SK-N-SH (cell line): Measurements from ENCODE around the gene RCSD1. TPM values are rescaled to one million over a fixed set of nuclear protein-coding genes. Genes with fewer than 3 reads are reported as not detected.

ENCODE experiments used
- CTCF ChIA-PET: fragments of 300-600, 350-600 bp; formaldehyde crosslinking; extraction: SDS; loops from one replicate; lab custom pipeline; 2021; lab: Yijun Ruan, JAX
- POLR2A ChIA-PET: fragments of 350-600 bp; sonication (Branson Sonifier 250); formaldehyde crosslinking; extraction: SDS; loops from one replicate; lab custom pipeline; 2020; ENCODE audit warnings: antibody characterized with exemption, inconsistent platforms; lab: Yijun Ruan, JAX
- DNase-seq: peaks from one replicate; pipeline ENCODE4 v3.0.0; 2012
- H2AFZ ChIP-seq: fragments of 200-600 bp; sonication (generic); 2 replicates; pipeline ENCODE4 v1.8.1; 2016; ENCODE audit warnings: antibody characterized with exemption, mild to moderate bottlenecking, low read depth
- H3F3A ChIP-seq: fragments of 200-600 bp; sonication (generic); replicated peaks from 2 replicates; pipeline ENCODE3; 2016; ENCODE audit warnings: antibody characterized with exemption, mild to moderate bottlenecking; ENCODE audit not compliant: insufficient read depth
- H3K27ac ChIP-seq, 2 experiments: fragments of 200-500 bp in 1 of 2; fragments of 200-600 bp in 1 of 2; sonication (Bioruptor generic) in 1 of 2; sonication (generic), shearing (Covaris generic) in 1 of 2; 2 replicates each; pipeline versions ENCODE4 v1.5.1 to v1.6.1; 2014 to 2016; ENCODE audit warnings: low read depth in 2 of 2, inconsistent platforms in 1 of 2, low read length in 1 of 2, mild to moderate bottlenecking in 1 of 2, mixed read lengths in 1 of 2
- H3K27me3 ChIP-seq: fragments of 200-600 bp; sonication (generic), shearing (Covaris generic); 2 replicates; pipeline ENCODE4 v1.6.1; 2016; ENCODE audit warnings: mixed run types; ENCODE audit not compliant: insufficient read depth
- H3K36me3 ChIP-seq, 2 experiments: fragments of 200-500 bp in 1 of 2; fragments of 200-600 bp in 1 of 2; sonication (Bioruptor generic) in 1 of 2; sonication (generic) in 1 of 2; replicated peaks in 1 of 2; 2 replicates each; pipeline versions ENCODE3 to v1.5.1; 2014 to 2016; ENCODE audit warnings: low read length in 1 of 2, mild to moderate bottlenecking in 1 of 2; ENCODE audit not compliant: insufficient read depth in 2 of 2, control insufficient read depth in 1 of 2
- H3K4me1 ChIP-seq, 2 experiments: fragments of 200-500 bp in 1 of 2; fragments of 200-600 bp in 1 of 2; sonication (Bioruptor generic) in 1 of 2; sonication (generic), shearing (Covaris generic) in 1 of 2; 2 replicates each; pipeline versions ENCODE4 v1.5.1 to v1.6.1; 2014 to 2016; ENCODE audit warnings: low read depth in 1 of 2, low read length in 1 of 2, mixed run types in 1 of 2; ENCODE audit not compliant: insufficient read depth in 2 of 2, control insufficient read depth in 1 of 2
- H3K4me2 ChIP-seq: fragments of 200-600 bp; sonication (generic), shearing (Covaris generic); 2 replicates; pipeline ENCODE4 v1.6.1; 2017; ENCODE audit warnings: mixed run types
- H3K4me3 ChIP-seq, 2 experiments: fragments of 200-500 bp in 1 of 2; fragments of 200-600 bp in 1 of 2; sonication (Bioruptor generic) in 1 of 2; sonication (generic), shearing (Covaris generic) in 1 of 2; 2 replicates each; pipeline versions ENCODE4 v1.5.1 to v1.8.1; 2014 to 2016; ENCODE audit warnings: low read depth in 2 of 2, inconsistent platforms in 1 of 2, low read length in 1 of 2, mild to moderate bottlenecking in 1 of 2, mixed read lengths in 1 of 2, moderate library complexity in 1 of 2
- H3K79me2 ChIP-seq: fragments of 200-600 bp; sonication (generic); 2 replicates; pipeline ENCODE4 v1.8.1; 2017; ENCODE audit warnings: mild to moderate bottlenecking; ENCODE audit not compliant: insufficient read depth
- H3K9ac ChIP-seq: fragments of 200-600 bp; sonication (generic); 2 replicates; pipeline ENCODE4 v1.6.1; 2017; ENCODE audit warnings: mixed run types
- H3K9me2 ChIP-seq: fragments of 200-600 bp; sonication (generic); 2 replicates; pipeline ENCODE4 v1.6.1; 2017; ENCODE audit warnings: mixed run types
- H3K9me3 ChIP-seq: fragments of 200-600 bp; sonication (generic); 2 replicates; pipeline ENCODE4 v1.6.1; 2017; ENCODE audit warnings: mixed run types, mild to moderate bottlenecking, moderate library complexity
- H4K20me1 ChIP-seq: fragments of 200-600 bp; sonication (generic); 2 replicates; pipeline ENCODE4 v1.6.1; 2017; ENCODE audit warnings: mild to moderate bottlenecking, mixed run types; ENCODE audit not compliant: insufficient read depth
- CHD2 ChIP-seq: fragments of 150-350 bp; IDR thresholded peaks from 2 replicates; pipeline ENCODE4 v1.6.1; 2018; ENCODE audit warnings: low read length; ENCODE audit not compliant: partially characterized antibody
- ELF1 ChIP-seq: IDR thresholded peaks from 2 replicates; pipeline ENCODE4 v1.4.0; 2012
- EZH2phosphoT487 ChIP-seq: fragments of 200-600 bp; sonication (generic); IDR thresholded peaks from 2 replicates; pipeline ENCODE4 v1.6.1; 2017; ENCODE audit warnings: low read depth, mixed run types, mild to moderate bottlenecking, antibody characterized with exemption, moderate library complexity, borderline replicate concordance
- FOXJ3 ChIP-seq: sonication (generic); formaldehyde crosslinking; IDR thresholded peaks from 2 replicates; pipeline ENCODE4 v1.5.1; 2020; ENCODE audit warnings: mild to moderate bottlenecking, missing genetic modification reagents
- JUND ChIP-seq: IDR thresholded peaks from 2 replicates; pipeline ENCODE4 v1.4.0; 2012
- MEF2A ChIP-seq: IDR thresholded peaks from 2 replicates; pipeline ENCODE4 v1.4.0; 2012; ENCODE audit warnings: low read depth, borderline replicate concordance
- NFIC ChIP-seq: IDR thresholded peaks from 2 replicates; pipeline ENCODE4 v1.4.0; 2012; ENCODE audit warnings: borderline replicate concordance
- NRF1 ChIP-seq: IDR thresholded peaks from 2 replicates; pipeline ENCODE4 v1.6.1; 2012; ENCODE audit warnings: low read depth, mild to moderate bottlenecking, low read length
- RAD21 ChIP-seq: IDR thresholded peaks from 2 replicates; pipeline ENCODE4 v1.6.1; 2012; ENCODE audit warnings: mild to moderate bottlenecking, low read length
- SIN3A ChIP-seq: IDR thresholded peaks from 2 replicates; pipeline ENCODE4 v1.6.1; 2012; ENCODE audit warnings: low read depth, mild to moderate bottlenecking, low read length, moderate library complexity, borderline replicate concordance
- SMC3 ChIP-seq: IDR thresholded peaks from 2 replicates; pipeline ENCODE4 v1.6.1; 2012; ENCODE audit warnings: low read depth, low read length, improper control_type of control experiment
- YY1 ChIP-seq: IDR thresholded peaks from 2 replicates; pipeline ENCODE4 v1.4.0; 2012; ENCODE audit warnings: low read depth, mild to moderate bottlenecking
- WGBS: methylation state at CpG from one replicate; pipeline ENCODE4 v1.1.6; 2017; ENCODE audit warnings: low lambda C conversion rate; 5-methylcytosine and 5-hydroxymethylcytosine counted together
- polyA plus RNA-seq, 3 experiments: library from polyadenylated mRNA; depleted of rRNA; stranded (reverse); fragments of >200 nt; gene quantifications; 2 replicates each; pipeline ENCODE4 v1.2.3, GENCODE V29; 2012
- TF ChIP-seq, protein P1 (sequence below): IDR thresholded peaks from 2 replicates; pipeline ENCODE4 v1.6.1; 2012; ENCODE audit warnings: mild to moderate bottlenecking, low read depth, low read length, moderate library complexity
- TF ChIP-seq, protein P2 (sequence below): IDR thresholded peaks from 2 replicates; pipeline ENCODE4 v1.4.0; 2012; ENCODE audit warnings: low read depth

RCSD1 gene
- polyA plus RNA-seq, 1 of the 3 experiments (the other 2 are of a cell fraction), result 0.02 TPM

DNA sequence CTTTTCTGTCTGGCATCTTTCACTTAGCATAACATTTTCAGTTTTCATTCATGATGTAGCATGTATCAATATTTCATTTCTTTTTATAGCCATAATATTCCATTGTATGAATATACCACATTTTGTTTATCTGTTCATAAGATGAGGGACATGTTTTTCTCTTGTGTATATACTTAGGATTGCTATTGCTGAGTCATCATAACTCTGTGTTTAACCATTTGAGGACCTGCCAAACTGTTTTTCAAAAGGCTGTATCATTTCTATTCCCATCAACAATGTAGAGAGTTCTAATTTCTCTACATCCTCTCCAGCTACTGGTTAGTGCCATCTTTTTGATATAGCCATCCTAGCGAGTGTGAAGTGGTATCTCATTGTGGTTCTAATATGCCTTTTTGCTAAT, 118.0 kb downstream of the RCSD1 start:
- peaks cover 5% of the 10 kb centered on the region for H3F3A ChIP-seq
- DNase-seq, result no peak
- no peak overlapping the region for H3K9ac ChIP-seq
- no peaks in the 10 kb centered on the region for H3K9me2 ChIP-seq
- no peaks in the 10 kb centered on the region for H3K36me3 ChIP-seq
- TF ChIP-seq FOXJ3 (CRISPR knock-in tag), result no peak
- TF ChIP-seq RAD21, result no peak
- TF ChIP-seq, all 33 proteins: peak for 0
- H3K4me2 ChIP-seq, result no peak overlapping the region
- H2AFZ ChIP-seq, result no peak overlapping the region
- CTCF ChIA-PET, result no interaction called here
- H3K9me3 ChIP-seq, result no peaks in the 10 kb centered on the region
- H3K4me3 ChIP-seq, result no peak overlapping the region
- no peak overlapping the region for H3K27ac ChIP-seq
- H4K20me1 ChIP-seq, result peaks cover 36% of the 10 kb centered on the region
- no peaks in the 10 kb centered on the region for H3K27me3 ChIP-seq
- H3K4me1 ChIP-seq, result peaks cover 20 to 23% of the 10 kb centered on the region in 2 experiments; a peak in 3 of 4 replicates
- POLR2A ChIA-PET, result no interaction called here
- H3K79me2 ChIP-seq, result peaks cover 100% of the 10 kb centered on the region
- WGBS, result 96% methylated on average over 1 of the region's 1 CpG

DNA sequence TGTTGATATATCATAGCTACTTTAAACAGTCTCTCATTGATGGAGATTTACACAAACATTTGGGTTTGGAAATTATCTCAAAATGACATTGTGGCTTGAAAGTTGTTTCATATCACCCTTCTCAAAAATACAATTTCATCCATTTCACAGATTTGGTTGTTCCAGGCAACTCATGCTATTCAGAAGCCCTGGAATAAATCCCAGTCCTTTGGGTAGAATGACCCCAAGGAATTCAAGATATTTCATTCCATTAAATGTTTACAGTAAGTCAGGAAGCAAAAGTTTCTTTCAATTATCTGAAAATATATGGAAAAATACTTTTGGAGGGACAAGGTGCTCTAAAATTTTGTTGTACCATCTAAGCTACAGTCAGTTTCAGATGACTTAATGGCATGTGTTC, 118.9 kb downstream of the RCSD1 start:
- peaks cover 21 to 23% of the 10 kb centered on the region in 2 experiments; a peak in 3 of 4 replicates for H3K4me1 ChIP-seq

DNA sequence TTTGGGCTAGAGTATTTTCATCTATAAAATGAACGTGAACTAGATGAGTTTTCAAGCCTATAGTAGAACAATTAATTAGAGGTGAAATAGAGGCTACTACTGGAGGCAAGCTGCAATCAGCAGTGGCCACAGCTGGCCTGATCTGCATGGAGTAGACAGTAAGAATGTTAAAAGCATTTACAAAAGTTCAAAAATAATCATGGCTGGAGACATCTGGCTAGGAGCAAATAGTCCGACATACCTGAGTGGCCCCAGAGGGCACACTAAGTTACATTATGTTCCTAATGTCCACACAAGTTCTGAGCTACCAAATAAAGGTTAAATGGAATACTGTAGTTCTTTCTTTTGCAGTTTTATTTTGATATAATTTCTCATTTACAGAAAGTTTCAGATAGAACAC, 119.7 kb downstream of the RCSD1 start:
- H3K9me3 ChIP-seq, result no peaks in the 10 kb centered on the region
- H3K36me3 ChIP-seq, result no peaks in the 10 kb centered on the region
- H3F3A ChIP-seq, result peaks cover 5% of the 10 kb centered on the region
- H3K27ac ChIP-seq, result peak overlapping the region in 1 of 2 experiments; percentile 64; a peak in 1 of 4 replicates
- no peaks in the 10 kb centered on the region for H3K27me3 ChIP-seq
- DNase-seq, result no peak
- no peak overlapping the region for H2AFZ ChIP-seq
- ChIA-PET POLR2A (no interaction called here), CTCF (interaction anchor here (1.3 kb wide), 1 partner anchor 332 kb away, joined by 3 read pairs; no protein-coding TSS in a partner anchor)
- 76% methylated on average over 2 of the region's 2 CpGs for WGBS
- peaks cover 100% of the 10 kb centered on the region for H3K79me2 ChIP-seq
- H4K20me1 ChIP-seq, result peaks cover 31% of the 10 kb centered on the region
- TF ChIP-seq, protein P1, sequence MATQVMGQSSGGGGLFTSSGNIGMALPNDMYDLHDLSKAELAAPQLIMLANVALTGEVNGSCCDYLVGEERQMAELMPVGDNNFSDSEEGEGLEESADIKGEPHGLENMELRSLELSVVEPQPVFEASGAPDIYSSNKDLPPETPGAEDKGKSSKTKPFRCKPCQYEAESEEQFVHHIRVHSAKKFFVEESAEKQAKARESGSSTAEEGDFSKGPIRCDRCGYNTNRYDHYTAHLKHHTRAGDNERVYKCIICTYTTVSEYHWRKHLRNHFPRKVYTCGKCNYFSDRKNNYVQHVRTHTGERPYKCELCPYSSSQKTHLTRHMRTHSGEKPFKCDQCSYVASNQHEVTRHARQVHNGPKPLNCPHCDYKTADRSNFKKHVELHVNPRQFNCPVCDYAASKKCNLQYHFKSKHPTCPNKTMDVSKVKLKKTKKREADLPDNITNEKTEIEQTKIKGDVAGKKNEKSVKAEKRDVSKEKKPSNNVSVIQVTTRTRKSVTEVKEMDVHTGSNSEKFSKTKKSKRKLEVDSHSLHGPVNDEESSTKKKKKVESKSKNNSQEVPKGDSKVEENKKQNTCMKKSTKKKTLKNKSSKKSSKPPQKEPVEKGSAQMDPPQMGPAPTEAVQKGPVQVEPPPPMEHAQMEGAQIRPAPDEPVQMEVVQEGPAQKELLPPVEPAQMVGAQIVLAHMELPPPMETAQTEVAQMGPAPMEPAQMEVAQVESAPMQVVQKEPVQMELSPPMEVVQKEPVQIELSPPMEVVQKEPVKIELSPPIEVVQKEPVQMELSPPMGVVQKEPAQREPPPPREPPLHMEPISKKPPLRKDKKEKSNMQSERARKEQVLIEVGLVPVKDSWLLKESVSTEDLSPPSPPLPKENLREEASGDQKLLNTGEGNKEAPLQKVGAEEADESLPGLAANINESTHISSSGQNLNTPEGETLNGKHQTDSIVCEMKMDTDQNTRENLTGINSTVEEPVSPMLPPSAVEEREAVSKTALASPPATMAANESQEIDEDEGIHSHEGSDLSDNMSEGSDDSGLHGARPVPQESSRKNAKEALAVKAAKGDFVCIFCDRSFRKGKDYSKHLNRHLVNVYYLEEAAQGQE, result no peak
- TF ChIP-seq JUND, result no peak
- no peak for TF ChIP-seq CHD2
- TF ChIP-seq, protein P2, sequence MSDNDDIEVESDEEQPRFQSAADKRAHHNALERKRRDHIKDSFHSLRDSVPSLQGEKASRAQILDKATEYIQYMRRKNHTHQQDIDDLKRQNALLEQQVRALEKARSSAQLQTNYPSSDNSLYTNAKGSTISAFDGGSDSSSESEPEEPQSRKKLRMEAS, result no peak
- no peak for TF ChIP-seq NFIC
- no peak for TF ChIP-seq SMC3
- TF ChIP-seq YY1, result no peak
- no peak for TF ChIP-seq FOXJ3 (CRISPR knock-in tag)
- no peak overlapping the region for H3K4me2 ChIP-seq
- H3K4me1 ChIP-seq, result peaks cover 21 to 23% of the 10 kb centered on the region in 2 experiments; a peak in 3 of 4 replicates
- no peaks in the 10 kb centered on the region for H3K9me2 ChIP-seq
- no peak overlapping the region for H3K4me3 ChIP-seq
- H3K9ac ChIP-seq, result no peak overlapping the region

More for the DNA sequence above, 118.9 kb downstream of the RCSD1 start:
- H3K9me2 ChIP-seq, result no peaks in the 10 kb centered on the region
- peaks cover 36% of the 10 kb centered on the region for H4K20me1 ChIP-seq
- peaks cover 5% of the 10 kb centered on the region for H3F3A ChIP-seq
- no peaks in the 10 kb centered on the region for H3K36me3 ChIP-seq
- POLR2A ChIA-PET, result no interaction called here
- H3K27me3 ChIP-seq, result no peaks in the 10 kb centered on the region
- no peak overlapping the region for H3K9ac ChIP-seq
- no peaks in the 10 kb centered on the region for H3K9me3 ChIP-seq
- H2AFZ ChIP-seq, result no peak overlapping the region
- TF ChIP-seq NRF1 (no peak), SIN3A (no peak), ELF1 (no peak), NFIC (no peak), MEF2A (no peak), EZH2phosphoT487 (no peak)
- TF ChIP-seq, all 33 proteins: peak for 0
- H3K79me2 ChIP-seq, result peaks cover 100% of the 10 kb centered on the region
- CTCF ChIA-PET, result no interaction called here
- no peak overlapping the region for H3K4me3 ChIP-seq
- peak overlapping the region; percentile 8 to 64; a peak in 2 of 4 replicates for H3K27ac ChIP-seq
- H3K4me2 ChIP-seq, result no peak overlapping the region
- no peak for DNase-seq
